Stimulated activated CD4-positive, alpha-beta T cell treated with anti-CD3 and anti-CD28 coated beads, TNF-alpha, amount 100 ng/mL, for 24 hours (primary cell): ENCODE data around the gene KLF2.
A peak's percentile ranks its signal among the peaks of the same experiment; 100 is the strongest.
"Not testable (repeated sequence)": the region's sequence is repeated elsewhere in the genome, so short reads cannot be mapped to it uniquely, and the experiment has no call there.

Source experiments
- DNase-seq, 3 experiments: peaks; one replicate each; pipeline ENCODE4 v3.0.0-alpha.2; 2020; ENCODE audit warnings: low read depth in 3 of 3

Gene KLF2

GRCh38 chr19:16337809-16338469 lies 13.3 kb downstream of the KLF2 start:
- no peak for DNase-seq

- DNase-seq = peak in 1 of 3 experiments; percentile 69
Observed at GRCh38 chr19:16338470-16339360, 14.1 kb downstream of the KLF2 start.

GRCh38 chr19:16339361-16339725 lies 14.7 kb downstream of the KLF2 start:
- no peak for DNase-seq

- DNase-seq = no peak
Observed at GRCh38 chr19:16340092-16340491, 15.5 kb downstream of the KLF2 start.

GRCh38 chr19:16340654-16341053 lies 16.0 kb downstream of the KLF2 start:
- no peak for DNase-seq

- peak in 1 of 3 experiments; percentile 64 for DNase-seq
Observed at GRCh38 chr19:16342002-16342715, 17.5 kb downstream of the KLF2 start.

GRCh38 chr19:16343156-16343555 lies 18.5 kb downstream of the KLF2 start:
- no peak for DNase-seq

GRCh38 chr19:16345457-16345856 lies 20.8 kb downstream of the KLF2 start:
- DNase-seq = no peak

- not testable (repeated sequence) for DNase-seq
Observed at GRCh38 chr19:16347099-16347498, 22.5 kb downstream of the KLF2 start.

- DNase-seq = no peak
Observed at GRCh38 chr19:16347706-16348105, 23.1 kb downstream of the KLF2 start.

- DNase-seq = no peak
Observed at GRCh38 chr19:16349551-16350152, 25.0 kb downstream of the KLF2 start.

GRCh38 chr19:16351133-16351809 lies 26.6 kb downstream of the KLF2 start:
- no peak for DNase-seq

- no peak for DNase-seq
Observed at GRCh38 chr19:16355293-16356043, 30.8 kb downstream of the KLF2 start.

- DNase-seq = no peak
Observed at GRCh38 chr19:16358456-16358855, 33.8 kb downstream of the KLF2 start.

- DNase-seq = no peak
Observed at GRCh38 chr19:16359074-16359473, 34.4 kb downstream of the KLF2 start.

GRCh38 chr19:16359964-16360363 lies 35.3 kb downstream of the KLF2 start:
- DNase-seq = no peak

- DNase-seq = no peak
Observed at GRCh38 chr19:16360738-16361137, 36.1 kb downstream of the KLF2 start.

- DNase-seq = no peak
Observed at GRCh38 chr19:16361254-16361653, 36.6 kb downstream of the KLF2 start.

- no peak for DNase-seq
Observed at GRCh38 chr19:16361926-16362325, 37.3 kb downstream of the KLF2 start.

GRCh38 chr19:16363133-16363851 lies 38.7 kb downstream of the KLF2 start:
- no peak for DNase-seq
